ENCODE measurements around the gene SLC22A17.

Gene SLC22A17

DNA sequence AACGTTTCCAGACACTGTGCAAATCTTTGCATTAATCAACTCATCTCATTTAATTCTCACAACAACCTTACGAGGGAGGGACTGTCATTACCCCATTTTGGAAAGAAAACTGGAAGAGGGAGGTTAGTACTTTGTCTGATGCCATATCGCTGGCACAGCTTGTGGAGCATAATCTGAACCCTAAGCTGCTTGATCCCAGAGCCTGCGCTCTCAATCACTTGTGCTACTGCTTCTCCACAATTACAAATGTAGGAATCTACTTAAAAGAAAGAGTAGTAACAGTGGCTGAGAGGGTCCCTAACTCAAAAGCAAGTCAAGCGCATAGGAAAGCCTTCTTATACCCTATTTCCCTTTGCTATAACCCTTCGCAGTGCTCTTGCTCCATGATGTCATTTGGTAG is 9.1 kb upstream of the SLC22A17 start:
- no peak for DNase-seq

DNA sequence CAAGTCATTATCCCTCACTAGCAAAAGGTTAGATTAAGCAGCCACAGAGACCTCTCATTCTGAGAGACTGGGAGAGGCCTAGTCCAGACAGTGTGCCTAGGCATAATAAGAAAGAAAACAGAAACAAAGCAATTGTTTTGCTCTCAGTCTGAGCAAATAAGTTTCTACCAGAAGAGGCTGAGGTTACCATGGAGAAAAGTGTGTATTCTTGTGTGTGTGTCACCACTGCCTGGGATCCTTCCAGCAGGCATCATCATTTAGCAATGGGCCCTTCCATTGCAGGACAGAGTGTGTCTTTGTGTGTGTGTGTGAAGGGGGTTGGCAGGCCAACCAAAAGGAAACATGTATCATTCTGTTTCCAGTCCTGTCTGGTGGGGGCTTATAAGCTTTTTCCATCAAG is 8.6 kb upstream of the SLC22A17 start:
- no peak for DNase-seq

DNA sequence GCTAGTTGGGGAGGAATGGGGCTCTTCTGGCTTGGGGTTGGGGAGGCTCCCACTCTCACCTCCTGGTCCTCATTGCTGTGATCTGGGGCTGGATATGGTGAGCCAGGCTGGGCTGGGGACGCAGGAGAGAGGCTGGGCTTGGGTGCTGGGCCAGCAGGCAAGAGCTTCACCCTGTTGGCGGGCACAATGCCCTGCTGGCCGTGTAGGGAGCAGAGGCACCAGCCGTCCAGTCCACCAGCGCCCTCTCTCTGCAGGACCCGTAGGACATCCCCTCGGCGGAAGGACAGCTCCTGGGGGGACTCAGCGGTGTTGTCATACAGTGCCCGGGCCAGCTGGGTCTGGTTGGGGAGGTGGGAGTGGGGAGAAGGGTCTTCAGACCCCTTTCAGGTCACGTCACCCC is 7.8 kb upstream of the SLC22A17 start:
- DNase-seq: no peak

DNA sequence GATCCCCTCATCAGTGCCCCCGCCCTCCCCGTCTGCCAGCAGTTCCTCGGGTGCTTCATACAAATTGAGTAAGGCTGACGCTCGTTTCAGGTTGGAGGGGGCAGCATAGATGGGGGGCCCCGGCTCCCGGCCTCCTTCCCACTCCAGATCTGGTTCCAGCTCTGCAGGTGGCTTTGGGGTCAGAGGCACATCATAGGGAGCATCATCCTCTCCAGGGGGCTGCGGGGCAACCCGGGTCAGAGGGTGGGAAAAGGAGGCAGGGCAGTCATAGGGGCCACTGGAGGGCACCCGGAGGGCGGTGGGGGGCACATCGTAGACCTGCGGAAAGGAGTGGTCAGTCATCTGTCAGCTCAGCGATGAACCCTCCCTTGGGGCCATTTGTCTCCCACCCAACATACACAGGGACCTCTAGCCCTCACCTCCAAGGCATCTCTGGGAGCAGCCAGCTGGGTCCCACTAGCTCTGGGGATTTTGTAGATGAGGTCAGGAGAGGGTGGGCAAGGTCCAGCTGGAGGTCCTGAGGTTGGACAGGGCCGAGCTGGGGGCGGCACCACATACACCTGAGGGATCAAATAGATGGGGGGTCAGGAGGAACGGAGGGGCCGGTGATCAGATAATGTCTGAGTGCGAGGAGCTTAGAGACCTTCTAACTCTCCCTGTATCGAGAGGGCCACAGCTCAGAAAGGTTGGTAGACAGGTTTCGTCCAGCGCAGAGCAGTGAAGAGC is 7.2 kb upstream of the SLC22A17 start:
- no peak for DNase-seq

DNA sequence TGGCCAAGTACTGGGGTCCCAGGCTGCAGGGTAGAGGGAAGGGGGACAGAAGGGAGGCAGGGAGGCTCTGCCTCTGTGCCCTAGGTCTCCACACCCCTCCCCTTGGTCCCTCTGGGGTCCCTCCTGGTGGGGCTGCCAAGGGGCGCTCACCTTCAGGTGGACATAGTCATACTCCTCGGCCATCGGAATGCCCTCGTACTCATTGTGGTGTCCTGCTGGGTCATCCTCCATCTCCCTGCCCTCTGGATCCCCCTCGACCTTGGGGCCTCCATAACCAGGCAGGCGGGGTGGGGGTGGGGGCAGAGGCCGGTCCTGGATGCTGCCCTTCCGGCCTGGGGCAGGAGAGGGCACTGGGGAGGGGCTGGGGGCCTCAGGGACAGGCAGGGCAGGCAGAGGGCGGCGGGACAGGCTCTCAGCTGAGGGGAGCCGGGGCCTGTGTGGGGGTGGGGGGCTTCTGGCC is 6.5 kb upstream of the SLC22A17 start:
- no peak for DNase-seq

DNA sequence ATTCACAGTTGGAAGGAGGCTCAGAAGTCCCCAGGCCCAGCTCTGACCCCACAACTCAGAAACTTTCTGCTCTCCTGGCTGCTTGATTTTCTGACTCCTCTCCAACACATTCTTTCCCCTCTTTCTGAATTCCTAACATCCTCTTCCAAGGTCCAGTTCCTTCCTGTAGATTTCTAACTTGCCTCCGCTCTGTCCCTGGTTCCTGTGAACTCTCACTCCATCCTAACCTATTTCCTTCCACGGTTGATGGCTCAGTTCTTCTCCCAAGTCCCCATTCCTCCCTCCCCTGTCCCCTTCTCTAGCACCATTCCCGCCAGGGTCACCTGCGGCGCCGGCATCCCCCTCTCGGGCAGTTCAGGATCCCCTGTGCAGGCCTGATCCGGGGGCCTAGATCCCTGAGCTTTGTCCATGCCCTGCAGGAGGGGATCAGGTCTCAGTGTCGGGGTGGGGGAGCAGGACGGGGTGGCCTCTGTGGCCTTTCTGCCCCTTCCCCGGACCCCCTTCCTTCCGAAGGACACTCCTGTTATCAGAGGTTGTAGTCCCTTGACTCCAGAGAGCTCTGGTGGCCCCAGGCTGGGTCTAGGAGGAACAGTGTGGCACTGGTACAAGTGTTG is 6.0 kb upstream of the SLC22A17 start:
- no peak for DNase-seq

DNA sequence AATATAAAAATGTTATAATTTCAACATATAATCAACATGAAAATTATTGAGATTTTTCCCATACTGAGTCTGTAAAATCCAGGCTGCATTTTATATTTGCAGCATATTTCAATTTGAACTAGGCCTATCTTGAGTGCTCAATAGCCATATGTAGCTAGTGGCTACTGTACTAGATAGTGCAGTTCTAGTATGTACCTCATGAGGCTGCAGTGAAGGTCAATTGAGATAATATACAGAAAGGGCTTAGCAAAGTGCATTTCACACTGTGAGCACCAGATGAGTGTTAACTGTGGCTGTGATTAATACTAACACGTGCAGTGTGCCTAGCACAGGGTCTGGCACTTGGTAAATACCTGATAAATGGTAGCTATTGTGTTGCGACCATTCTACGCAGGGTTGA is 5.4 kb upstream of the SLC22A17 start:
- DNase-seq: no peak

DNA sequence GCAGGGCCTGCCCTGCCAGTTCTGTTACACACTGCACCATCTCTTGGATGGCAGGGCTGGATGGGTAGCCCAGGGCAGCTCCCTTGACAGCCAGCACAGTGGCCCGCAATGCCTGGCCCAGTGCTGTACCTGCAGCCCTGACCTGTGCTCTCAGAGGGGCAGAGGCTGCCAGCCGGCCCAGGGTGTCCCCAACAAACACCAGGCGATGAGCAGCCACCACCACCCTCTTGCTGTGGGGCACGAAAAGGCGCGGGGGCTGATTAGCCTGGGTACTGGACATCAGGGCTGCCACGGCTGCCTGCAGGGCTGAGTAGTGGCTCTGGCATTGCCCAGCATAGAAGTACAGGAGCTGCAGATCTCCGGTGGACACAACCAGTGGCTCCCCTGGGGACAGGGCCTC is 4.6 kb upstream of the SLC22A17 start:
- no peak for DNase-seq

DNA sequence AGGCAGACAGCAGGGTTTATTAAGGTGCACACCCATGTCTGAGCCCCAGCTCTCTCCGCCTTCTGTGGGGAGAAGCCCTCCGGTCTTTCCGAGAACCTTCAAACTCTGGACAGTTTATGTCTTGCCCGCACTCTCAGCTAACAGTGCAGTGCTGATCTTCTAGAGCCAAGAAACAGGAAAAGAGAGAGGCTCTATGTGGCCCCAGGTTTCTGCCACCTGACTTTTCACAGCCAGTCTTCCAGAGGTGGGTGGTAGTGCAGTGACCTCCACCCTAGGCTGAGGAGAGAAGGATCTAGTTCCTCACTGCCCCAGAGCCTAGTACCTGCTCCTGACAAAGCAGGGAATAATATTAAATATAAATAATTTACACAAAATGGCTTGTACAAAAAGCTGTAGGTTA is 4.0 kb upstream of the SLC22A17 start:
- no peak for DNase-seq

DNA sequence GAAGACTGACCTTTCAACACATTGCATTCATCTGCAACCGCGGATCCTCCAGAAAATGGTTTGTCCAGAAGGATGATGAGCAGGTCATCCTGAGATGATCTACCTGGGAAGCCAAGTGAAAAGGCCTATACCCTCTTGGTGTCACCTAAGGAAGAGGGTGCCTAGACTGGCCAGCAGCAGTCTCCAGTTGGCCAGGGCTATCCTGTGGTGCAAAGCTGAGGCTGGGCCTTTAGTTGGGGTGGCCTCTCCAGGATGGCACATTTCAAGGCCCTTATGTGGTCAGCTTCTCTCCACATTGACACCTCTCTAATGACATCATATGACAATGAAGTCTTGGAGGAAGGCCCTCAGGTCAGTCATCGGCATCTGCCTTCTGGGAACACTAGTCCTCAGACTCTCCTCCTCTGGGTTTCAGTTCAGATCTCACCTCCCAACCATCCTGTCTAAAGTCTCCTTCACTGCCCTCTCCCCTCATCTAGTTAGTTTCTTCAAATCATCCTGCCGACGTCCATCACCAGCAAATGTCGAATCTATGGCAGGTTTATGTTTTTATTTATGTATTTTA is 3.3 kb upstream of the SLC22A17 start:
- no peak for DNase-seq

DNA sequence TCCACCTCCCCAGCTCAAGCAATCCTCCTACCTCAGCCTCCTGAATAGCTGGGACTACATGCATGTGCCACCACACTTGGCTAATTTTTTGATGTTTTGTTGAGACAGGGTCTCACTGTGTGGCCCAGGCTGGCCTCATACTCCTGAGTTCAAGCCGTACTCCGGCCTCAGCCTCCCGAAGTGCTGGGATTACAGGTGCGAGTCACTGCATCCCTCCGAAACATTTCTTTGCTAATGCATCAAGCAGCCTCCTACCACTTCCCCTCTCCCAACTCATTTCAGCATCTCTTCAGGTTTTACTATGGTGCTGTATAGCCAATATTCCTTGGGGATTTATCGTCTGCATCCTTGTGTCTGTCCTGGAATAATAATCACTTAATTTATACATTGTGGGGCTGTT is 2.3 kb upstream of the SLC22A17 start:
- DNase-seq: no peak

DNA sequence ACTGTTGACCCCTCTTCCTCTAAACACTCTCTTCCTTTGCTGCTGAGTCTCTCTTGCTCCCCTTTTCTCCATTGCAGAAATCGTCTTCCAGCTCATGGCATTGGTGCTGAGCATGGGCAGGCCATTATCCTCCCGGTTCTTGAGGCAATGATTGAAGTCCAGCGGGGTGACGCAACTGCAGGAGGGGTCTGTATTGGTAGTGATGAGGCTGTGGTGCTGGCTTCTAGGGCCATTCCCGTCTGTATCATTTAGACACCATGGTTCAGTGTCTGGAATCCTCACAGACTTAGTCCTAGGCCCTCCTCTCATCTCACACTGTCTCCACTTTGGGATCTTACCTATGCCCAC is 720 bp upstream of the SLC22A17 start:
- DNase-seq: no peak

DNA sequence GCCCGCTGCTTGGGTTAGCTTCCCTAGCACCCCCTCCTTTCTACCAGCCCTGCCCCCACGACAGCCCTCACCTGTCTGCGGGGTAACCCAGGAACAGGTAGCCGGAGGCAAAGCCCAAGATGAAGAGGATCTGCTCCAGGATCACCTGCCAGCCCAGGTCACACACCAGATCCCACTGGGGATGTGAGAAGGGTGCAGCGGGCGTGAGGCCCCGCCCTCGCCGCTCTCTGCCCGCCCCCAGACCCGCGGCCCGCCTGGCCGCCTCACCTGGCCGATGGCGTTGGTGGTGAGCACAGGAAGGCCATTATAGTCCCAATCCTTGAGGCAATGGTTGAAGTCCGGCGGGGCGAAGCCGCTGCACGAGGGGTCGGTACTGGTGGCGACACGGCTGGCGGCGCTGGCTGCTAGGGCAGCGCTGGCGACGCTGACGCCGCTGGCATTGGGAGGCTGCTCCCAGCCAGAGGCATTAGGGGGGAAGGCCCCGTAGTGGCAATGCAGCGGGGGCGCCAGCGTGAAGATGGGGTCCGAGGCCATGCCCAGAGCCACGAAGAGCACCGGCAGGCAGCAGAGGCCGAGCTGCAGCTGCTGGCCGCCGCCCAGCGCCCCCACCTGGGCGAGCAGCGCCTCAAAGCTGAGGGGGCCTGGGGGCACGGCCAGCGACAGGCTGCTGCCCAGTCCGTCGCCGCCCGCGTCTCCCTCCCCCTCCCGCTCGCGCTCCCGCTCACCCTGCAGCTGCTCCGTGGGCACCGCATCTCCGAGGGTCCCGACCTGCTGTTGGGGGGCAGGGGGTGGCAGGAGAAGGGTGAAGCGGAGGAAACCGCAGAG is 794 bp downstream of the SLC22A17 start:
- no peak for DNase-seq

DNA sequence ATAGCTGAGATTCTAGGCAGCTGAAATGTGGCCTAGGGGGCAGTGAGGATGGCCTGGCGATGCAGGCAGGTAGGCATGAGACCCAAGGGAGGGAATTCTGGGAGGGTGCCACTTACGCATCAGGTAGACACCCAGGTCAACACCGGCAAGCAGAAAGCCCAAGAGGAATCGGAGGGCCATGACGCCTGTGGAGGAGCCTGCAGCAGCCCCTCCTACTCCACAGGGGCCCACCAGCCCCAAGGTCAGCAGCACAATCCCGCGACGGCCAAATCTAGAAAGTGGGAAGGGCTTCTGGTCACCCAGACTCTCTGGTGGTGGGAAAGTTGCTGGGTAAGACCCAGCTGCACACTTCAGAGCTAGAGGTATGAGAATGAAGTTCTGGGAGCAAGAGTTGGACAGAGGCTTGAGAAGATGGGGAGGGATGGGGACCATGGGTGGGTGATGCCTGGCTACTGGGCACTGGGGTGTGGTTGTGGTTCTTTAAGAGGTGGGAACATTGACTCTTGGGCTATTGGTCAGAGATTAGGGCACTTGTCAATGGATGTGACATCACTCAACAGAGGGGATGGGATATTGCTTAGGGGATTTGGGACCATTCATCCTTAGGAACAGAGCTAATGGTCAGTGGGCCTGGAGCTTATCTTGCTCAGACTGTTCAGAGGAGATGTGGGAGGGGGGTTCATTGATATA is 3.4 kb downstream of the SLC22A17 start:
- no peak for DNase-seq

DNA sequence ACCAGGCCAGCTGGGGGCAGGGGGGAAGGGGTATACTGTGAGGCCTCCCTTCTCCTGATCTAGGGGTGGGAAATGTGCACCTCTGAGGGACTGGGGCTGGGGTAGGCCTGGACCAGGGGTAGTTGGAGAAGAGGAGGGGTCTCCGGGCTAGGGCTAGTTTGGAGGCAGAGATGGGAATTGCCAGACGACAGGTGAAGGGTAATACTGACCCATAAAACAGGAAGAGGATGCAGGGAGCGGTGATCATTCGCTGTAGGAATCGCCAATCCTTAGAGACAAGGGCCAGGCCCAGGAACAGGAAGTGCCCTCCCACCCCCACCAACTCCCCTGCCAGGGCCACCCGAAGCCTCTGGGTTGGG is 4.4 kb downstream of the SLC22A17 start:
- no peak for DNase-seq

DNA sequence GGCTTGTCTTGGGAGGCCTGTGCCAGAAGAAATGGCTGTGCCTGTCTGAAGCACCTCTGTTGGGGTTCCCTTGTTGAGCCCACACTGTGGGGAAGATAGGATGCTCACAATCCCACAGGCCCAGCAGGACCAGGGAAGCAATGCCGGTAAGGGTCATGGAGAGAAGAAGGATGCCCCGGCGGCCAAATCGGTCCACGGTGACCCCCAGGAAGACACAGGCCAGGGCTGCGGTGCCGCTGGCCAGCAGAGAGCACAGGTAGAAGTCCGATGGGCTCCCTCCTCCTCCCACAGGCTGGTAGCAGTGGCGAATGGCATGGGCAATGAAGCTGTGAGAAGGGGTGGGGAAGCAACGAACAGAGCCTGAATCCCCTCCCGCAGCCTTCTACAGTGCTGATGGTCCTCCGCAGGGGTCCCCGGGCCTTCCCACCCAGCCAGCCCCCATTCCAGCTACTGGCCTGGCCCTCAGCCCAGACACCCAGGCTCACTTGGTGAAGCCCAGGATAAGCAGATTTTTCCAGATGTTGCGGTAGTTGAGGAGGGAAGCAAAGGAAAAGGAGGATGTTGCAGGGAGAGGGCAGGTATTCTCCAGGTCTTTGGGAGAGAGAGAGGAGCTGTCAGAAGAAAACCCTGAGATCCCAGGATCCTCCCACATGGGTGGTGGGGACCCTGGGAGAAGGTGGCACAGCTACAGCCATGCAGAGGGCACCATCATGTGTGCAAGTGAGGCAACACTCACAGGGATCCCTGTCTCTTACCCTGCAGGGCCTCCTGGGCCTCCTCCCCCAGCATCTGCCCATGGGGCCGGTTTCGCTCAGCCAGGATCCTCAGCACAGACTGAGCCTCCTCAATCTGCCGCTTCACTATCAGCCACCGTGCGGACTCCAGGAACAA is 5.0 kb downstream of the SLC22A17 start:
- no peak for DNase-seq

DNA sequence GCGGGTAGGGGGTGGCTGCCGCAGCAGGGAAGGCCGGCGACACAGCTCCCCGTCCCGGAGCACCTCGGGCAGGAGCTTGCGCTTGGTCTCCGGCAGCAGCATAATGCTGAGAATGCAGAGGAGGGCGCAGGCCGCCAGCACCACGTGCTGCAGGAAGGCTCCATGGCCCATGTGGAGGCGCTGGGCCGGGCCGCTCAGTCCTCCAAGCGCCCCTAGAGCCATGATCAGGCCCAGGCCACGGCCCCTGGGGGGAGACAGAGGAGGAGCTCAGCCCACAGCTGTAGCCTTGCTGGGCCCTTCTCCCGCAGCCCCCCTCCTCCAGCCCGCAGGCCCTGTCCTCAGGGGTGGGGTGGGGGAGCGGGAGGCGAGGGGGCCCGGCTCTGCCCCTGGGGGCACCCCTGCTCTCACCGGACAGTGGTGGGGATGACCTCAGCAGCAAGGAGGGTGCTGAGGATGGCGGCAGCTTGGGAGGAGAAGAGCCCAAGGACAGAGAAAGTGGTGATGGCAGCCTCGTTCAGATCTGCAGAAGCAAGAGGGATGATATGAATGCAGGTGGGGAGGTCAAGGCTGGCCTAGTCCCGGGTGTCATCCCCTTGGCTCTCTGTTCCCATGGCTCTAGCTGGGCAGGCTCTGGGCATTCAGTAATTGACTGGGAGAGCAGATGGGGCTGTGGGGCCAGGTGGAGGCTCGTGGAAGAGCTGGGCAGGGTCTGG is 5.8 kb downstream of the SLC22A17 start:
- DNase-seq: no peak

DNA sequence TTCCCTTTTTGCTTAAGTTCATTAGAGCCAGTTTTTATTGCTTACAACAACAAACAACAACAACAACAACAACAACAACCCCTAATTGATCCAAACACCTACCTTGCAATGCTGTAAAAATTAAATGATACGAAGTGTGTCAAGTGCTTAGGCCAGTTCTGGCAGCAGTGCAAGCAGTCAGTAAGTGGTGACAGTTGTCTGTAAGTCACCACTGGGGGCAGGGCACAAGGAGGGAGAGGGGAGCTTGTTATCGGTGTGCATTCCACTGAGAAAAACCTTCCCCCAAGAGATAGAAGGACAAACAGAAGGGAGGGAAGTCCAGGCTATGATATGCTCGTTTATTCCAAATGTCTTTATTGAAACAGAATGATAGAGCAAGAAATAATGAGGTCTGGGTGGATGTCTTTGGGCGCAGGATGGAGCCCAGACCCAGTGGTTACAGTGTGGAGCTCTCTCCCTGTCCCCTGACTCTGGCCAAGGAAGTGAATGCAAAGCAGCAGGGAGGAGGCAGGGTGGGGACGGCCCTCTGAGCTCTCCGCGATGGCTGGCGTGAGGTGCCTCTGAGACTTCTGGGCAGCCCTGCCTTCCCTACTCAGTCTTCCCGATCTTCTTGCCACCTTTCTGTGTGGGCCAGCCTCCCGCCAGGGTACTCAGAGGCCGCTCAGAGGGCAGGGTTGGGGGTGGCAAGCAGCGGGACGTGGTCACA is 6.5 kb downstream of the SLC22A17 start:
- no peak for DNase-seq

DNA sequence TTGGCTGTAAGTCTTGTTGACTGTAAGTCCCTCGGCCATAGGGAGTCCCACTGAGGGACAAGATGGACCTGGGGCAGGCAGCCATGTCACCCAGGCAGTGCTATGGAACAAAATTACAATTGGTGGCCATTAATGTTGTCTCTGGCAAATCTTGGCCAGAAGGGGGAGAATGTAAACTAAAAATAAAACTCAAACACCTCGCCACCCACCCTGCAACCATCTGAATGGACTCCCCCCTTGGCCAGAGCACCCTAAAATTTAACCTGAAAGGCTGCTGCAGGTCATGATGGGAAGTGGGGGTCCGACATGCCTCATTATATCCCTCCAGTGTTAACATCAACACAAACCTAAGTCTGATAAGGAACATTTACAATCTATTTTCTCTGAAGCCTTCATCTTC is 8.2 kb downstream of the SLC22A17 start:
- no peak for DNase-seq

DNA sequence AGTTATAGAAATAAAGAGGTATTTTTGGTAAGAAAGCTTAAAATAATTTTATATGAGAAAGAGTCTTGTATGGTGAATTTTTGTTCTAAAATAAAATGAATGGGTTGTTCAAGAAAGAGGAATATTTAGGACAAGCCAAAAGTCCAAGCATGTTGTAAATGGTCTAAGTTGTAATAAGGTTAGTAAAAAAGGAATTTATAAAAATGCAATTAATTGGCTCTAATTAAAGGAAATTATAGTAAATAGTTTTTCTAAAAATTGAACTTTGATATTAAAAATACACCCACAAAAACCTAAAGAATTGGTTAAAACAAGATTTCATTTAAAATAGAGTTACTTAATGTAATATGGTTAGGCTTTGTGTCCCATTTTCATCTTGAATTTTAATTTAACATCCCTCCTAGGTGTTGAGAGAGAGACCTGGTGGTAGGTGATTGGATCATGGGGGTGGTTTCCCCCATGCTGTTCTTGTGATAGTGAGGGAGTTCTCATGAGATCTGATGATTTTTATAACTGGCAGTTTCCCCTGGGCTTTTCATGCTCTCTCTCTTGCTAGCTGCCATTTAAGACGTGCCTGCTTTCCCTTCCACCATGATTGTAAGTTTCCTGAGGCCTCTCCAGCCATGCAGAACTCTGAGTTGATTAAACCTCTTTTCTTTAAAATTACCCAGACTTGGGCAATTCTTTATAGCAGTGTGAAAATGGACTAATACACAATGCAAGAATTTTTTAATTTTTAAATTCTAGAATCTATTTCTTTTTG is 13.0 kb downstream of the SLC22A17 start:
- DNase-seq: no peak
